HEK293 (cell line): Measurements from ENCODE around the gene GAL3ST2.

Experiments
- CTCF ChIA-PET: fragments of 350-600 bp; formaldehyde crosslinking; extraction: SDS; loops from one replicate; lab custom pipeline; 2021; ENCODE audit warnings: antibody characterized with exemption; lab: Yijun Ruan, JAX
- POLR2A ChIA-PET: fragments of 300-600 bp; formaldehyde crosslinking; extraction: SDS; loops from one replicate; lab custom pipeline; 2020; ENCODE audit warnings: antibody characterized with exemption, inconsistent platforms; lab: Yijun Ruan, JAX
- H3K27ac ChIP-seq: fragments of 200-500 bp; sonication (Bioruptor generic); 2 replicates; pipeline ENCODE4 v1.5.1; 2014; ENCODE audit warnings: low read depth, low read length, control low read depth, inconsistent platforms; ENCODE audit errors: extremely low read depth
- H3K36me3 ChIP-seq, 2 experiments: fragments of 200-500 bp in 1 of 2; sonication (Bioruptor generic) in 1 of 2; 1 replicate in 1 of 2; 2 replicates in 1 of 2; pipeline ENCODE4 v1.5.1; 2014 to 2017; ENCODE audit warnings: inconsistent platforms in 2 of 2, low read length in 2 of 2; ENCODE audit not compliant: control insufficient read depth in 2 of 2, insufficient read depth in 1 of 2
- H3K4me1 ChIP-seq: fragments of 200-500 bp; sonication (Bioruptor generic); 2 replicates; pipeline ENCODE4 v1.5.1; 2014; ENCODE audit warnings: mild to moderate bottlenecking, low read length, inconsistent platforms; ENCODE audit not compliant: control insufficient read depth, insufficient read depth
- H3K4me3 ChIP-seq: 2 replicates; pipeline ENCODE4 v1.5.1; 2011; ENCODE audit warnings: low read depth, mild to moderate bottlenecking, control low read depth, low read length, moderate library complexity
- H3K9me3 ChIP-seq: fragments of 200-500 bp; sonication (Bioruptor generic); 2 replicates; pipeline ENCODE4 v1.5.1; 2014; ENCODE audit warnings: low read depth, low read length, inconsistent platforms; ENCODE audit not compliant: control insufficient read depth, insufficient read depth
- BCL11B ChIP-seq: fragments of 450-650 bp; formaldehyde crosslinking; IDR thresholded peaks from 2 replicates; pipeline ENCODE4 v1.5.1; 2016; ENCODE audit warnings: low read depth, missing biosample characterization, missing genetic modification characterization
- CTCF ChIP-seq: fragments of 450-650 bp; formaldehyde crosslinking; IDR thresholded peaks from 2 replicates; pipeline ENCODE4 v1.5.1; 2016; ENCODE audit warnings: missing biosample characterization, missing genetic modification characterization
- FEZF1 ChIP-seq: fragments of 450-650 bp; formaldehyde crosslinking; IDR thresholded peaks from 2 replicates; pipeline ENCODE4 v1.5.1; 2016; ENCODE audit warnings: missing biosample characterization, missing genetic modification characterization
- HIC1 ChIP-seq: fragments of 450-650 bp; formaldehyde crosslinking; IDR thresholded peaks from 2 replicates; pipeline ENCODE4 v1.5.1; 2016; ENCODE audit warnings: missing biosample characterization, missing genetic modification characterization
- INSM2 ChIP-seq: fragments of 450-650 bp; formaldehyde crosslinking; IDR thresholded peaks from 2 replicates; pipeline ENCODE4 v1.5.1; 2016; ENCODE audit warnings: missing biosample characterization, missing genetic modification characterization
- PRDM4 ChIP-seq: fragments of 450-650 bp; formaldehyde crosslinking; IDR thresholded peaks from 2 replicates; pipeline ENCODE4 v1.5.1; 2017; ENCODE audit warnings: missing biosample characterization, missing genetic modification characterization
- SCRT1 ChIP-seq: fragments of 450-650 bp; formaldehyde crosslinking; IDR thresholded peaks from 2 replicates; pipeline ENCODE4 v1.5.1; 2016; ENCODE audit warnings: missing biosample characterization, missing genetic modification characterization, borderline replicate concordance
- TCF7L2 ChIP-seq: IDR thresholded peaks from 2 replicates; pipeline ENCODE4 v1.6.1; 2011; ENCODE audit warnings: low read depth, mild to moderate bottlenecking, inconsistent platforms, low read length, moderate library complexity, borderline replicate concordance
- ZNF138 ChIP-seq: fragments of 450-650 bp; formaldehyde crosslinking; IDR thresholded peaks from 2 replicates; pipeline ENCODE4 v1.5.1; 2016; ENCODE audit warnings: missing biosample characterization, missing genetic modification characterization, borderline replicate concordance
- ZNF174 ChIP-seq: fragments of 450-650 bp; formaldehyde crosslinking; IDR thresholded peaks from 2 replicates; pipeline ENCODE4 v1.5.0; 2017; ENCODE audit warnings: missing biosample characterization, mild to moderate bottlenecking, missing genetic modification characterization
- ZNF18 ChIP-seq: fragments of 450-650 bp; formaldehyde crosslinking; IDR thresholded peaks from 2 replicates; pipeline ENCODE4 v1.5.1; 2016; ENCODE audit warnings: missing biosample characterization, missing genetic modification characterization
- ZNF19 ChIP-seq: fragments of 450-650 bp; formaldehyde crosslinking; IDR thresholded peaks from 2 replicates; pipeline ENCODE4; 2016; ENCODE audit warnings: missing biosample characterization, missing genetic modification characterization, low read depth
- ZNF324 ChIP-seq: fragments of 450-650 bp; formaldehyde crosslinking; IDR thresholded peaks from 2 replicates; pipeline ENCODE4 v1.5.1; 2016; ENCODE audit warnings: missing biosample characterization, missing genetic modification characterization
- ZNF350 ChIP-seq: fragments of 450-650 bp; formaldehyde crosslinking; IDR thresholded peaks from 2 replicates; pipeline ENCODE4 v1.5.0; 2017; ENCODE audit warnings: missing biosample characterization, mild to moderate bottlenecking, missing genetic modification characterization
- ZNF555 ChIP-seq: fragments of 450-650 bp; formaldehyde crosslinking; conservative IDR thresholded peaks from 2 replicates; pipeline ENCODE4 v1.5.1; 2017; ENCODE audit warnings: missing biosample characterization, mild to moderate bottlenecking, missing genetic modification characterization, inconsistent platforms
- ZNF571 ChIP-seq: fragments of 450-650 bp; formaldehyde crosslinking; IDR thresholded peaks from 2 replicates; pipeline ENCODE4 v1.5.0; 2017; ENCODE audit warnings: missing biosample characterization, missing genetic modification characterization
- ZNF621 ChIP-seq: fragments of 450-650 bp; formaldehyde crosslinking; IDR thresholded peaks from 2 replicates; pipeline ENCODE4 v1.5.1; 2017; ENCODE audit warnings: missing biosample characterization, missing genetic modification characterization
- ZNF664 ChIP-seq: fragments of 450-650 bp; formaldehyde crosslinking; IDR thresholded peaks from 2 replicates; pipeline ENCODE4 v1.5.1; 2016; ENCODE audit warnings: missing biosample characterization, missing genetic modification characterization
- ZNF677 ChIP-seq: fragments of 450-650 bp; IDR thresholded peaks from 2 replicates; pipeline ENCODE4 v1.5.0; 2018; ENCODE audit warnings: missing biosample characterization, mild to moderate bottlenecking, missing genetic modification characterization, moderate library complexity
- ZNF707 ChIP-seq: fragments of 450-650 bp; formaldehyde crosslinking; IDR thresholded peaks from 2 replicates; pipeline ENCODE4 v1.5.1; 2016; ENCODE audit warnings: missing biosample characterization, missing genetic modification characterization
- ZNF776 ChIP-seq: fragments of 450-650 bp; formaldehyde crosslinking; IDR thresholded peaks from 2 replicates; pipeline ENCODE4 v1.5.0; 2017; ENCODE audit warnings: missing biosample characterization, missing genetic modification characterization, borderline replicate concordance

The GAL3ST2 gene

GRCh38 chr2:241848761-241849615, 72.4 kb downstream of the GAL3ST2 start (continued):
- TF ChIP-seq ZNF18 (tag by site-specific recombination): no peak
- TF ChIP-seq BCL11B (tag by site-specific recombination): no peak
- TF ChIP-seq ZNF621 (tag by site-specific recombination): no peak
- no peak for TF ChIP-seq ZNF350 (tag by site-specific recombination)
- no peak for TF ChIP-seq FEZF1 (tag by site-specific recombination)
- no peak for TF ChIP-seq CTCF
- TF ChIP-seq ZNF707 (tag by site-specific recombination): no peak
- no peak for TF ChIP-seq INSM2 (tag by site-specific recombination)
- TF ChIP-seq ZNF571 (tag by site-specific recombination): no peak

- TF ChIP-seq TCF7L2 (no peak), ZNF664 (tag by site-specific recombination) (no peak), ZNF138 (tag by site-specific recombination) (no peak), ZNF776 (tag by site-specific recombination) (no peak), ZNF677 (tag by site-specific recombination) (no peak), BCL11B (tag by site-specific recombination) (no peak), ZNF19 (tag by site-specific recombination) (no peak), SCRT1 (tag by site-specific recombination) (no peak), ZNF174 (no peak), HIC1 (tag by site-specific recombination) (no peak), ZNF707 (tag by site-specific recombination) (no peak), ZNF555 (tag by site-specific recombination) (no peak), PRDM4 (tag by site-specific recombination) (no peak), ZNF324 (tag by site-specific recombination) (no peak)
- H3K9me3 ChIP-seq: no peaks in the 10 kb centered on the region
- no peaks in the 10 kb centered on the region for H3K4me1 ChIP-seq
- POLR2A ChIA-PET: no interaction called here
- H3K36me3 ChIP-seq: no peaks in the 10 kb centered on the region
- CTCF ChIA-PET: no interaction called here
- H3K4me3 ChIP-seq: no peak overlapping the region
- no peak overlapping the region for H3K27ac ChIP-seq
Observed at GRCh38 chr2:241849616-241850543, 73.3 kb downstream of the GAL3ST2 start.
